GM18951 (cell line): Measurements from ENCODE around the gene BICRA.

Experiments used
- POLR2A ChIP-seq: IDR thresholded peaks from 4 replicates; pipeline ENCODE4 v1.6.1; 2011; ENCODE audit warnings: mild to moderate bottlenecking; ENCODE audit not compliant: insufficient read length, insufficient read depth; ENCODE audit errors: extremely low read depth
- in situ Hi-C: fragments of 300-500 bp; cut with MboI; formaldehyde crosslinking; loops from one replicate; pipeline ENCODE4 v1.12.0; 2022; ENCODE audit warnings: low sequenced_read_pairs, mixed read lengths, inconsistent platforms; ENCODE audit not compliant: unreplicated experiment

BICRA gene

GRCh38 chr19:47609906-47610894 lies 1.3 kb downstream of the BICRA start:
- in situ Hi-C loops = no loop called here
- TF ChIP-seq POLR2A = peak; percentile 24

- in situ Hi-C loops = no loop called here
- no peak for TF ChIP-seq POLR2A
Observed at GRCh38 chr19:47610902-47611301, 2.0 kb downstream of the BICRA start.

DNA sequence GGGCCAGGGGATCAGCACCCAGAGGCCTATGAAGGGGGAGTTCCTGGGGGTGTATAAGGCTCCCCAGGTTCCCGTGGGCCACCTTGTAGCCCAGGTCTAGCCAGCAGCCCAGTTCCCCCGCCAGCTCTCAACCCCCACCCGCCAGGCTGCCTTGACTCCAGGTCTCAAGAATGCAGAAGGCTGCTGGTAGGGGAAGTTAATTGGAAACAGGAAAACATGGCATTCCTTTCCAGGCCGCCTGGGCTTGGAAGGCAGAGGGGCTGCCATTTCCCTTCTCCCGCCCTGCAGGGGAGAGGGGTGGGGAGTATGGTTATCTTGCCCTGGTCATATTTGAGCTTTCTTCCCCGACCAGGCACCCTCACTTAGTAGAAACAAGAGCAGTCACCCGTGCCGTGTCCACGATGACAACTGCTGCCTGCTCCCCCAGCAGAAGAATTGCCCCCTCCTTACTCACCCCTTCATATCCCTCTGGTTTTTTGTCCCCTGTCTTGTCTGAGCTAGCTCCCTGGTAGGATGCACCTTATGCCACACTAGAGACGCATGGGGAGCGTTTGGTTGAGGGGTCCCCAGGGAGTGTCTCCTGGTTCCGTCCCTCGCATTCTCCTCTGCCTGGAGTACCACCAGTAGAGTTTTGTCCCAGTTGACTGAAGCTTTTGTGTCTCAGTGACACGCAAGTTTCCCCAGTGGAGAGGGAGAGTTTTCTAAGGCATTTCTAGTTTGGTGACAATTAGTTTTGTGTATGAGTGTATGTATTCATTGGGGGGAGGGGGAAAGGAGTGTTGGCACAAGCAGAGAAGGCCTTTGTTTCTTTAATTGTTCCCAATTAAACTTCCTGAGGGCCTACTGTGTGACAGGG lies 4.5 kb downstream of the BICRA start:
- no peak for TF ChIP-seq POLR2A
- in situ Hi-C loops = no loop called here

GRCh38 chr19:47614021-47614295 lies 5.0 kb downstream of the BICRA start:
- in situ Hi-C loops = no loop called here
- TF ChIP-seq POLR2A = no peak

GRCh38 chr19:47614559-47614958 lies 5.6 kb downstream of the BICRA start:
- in situ Hi-C loops = no loop called here
- TF ChIP-seq POLR2A = no peak

DNA sequence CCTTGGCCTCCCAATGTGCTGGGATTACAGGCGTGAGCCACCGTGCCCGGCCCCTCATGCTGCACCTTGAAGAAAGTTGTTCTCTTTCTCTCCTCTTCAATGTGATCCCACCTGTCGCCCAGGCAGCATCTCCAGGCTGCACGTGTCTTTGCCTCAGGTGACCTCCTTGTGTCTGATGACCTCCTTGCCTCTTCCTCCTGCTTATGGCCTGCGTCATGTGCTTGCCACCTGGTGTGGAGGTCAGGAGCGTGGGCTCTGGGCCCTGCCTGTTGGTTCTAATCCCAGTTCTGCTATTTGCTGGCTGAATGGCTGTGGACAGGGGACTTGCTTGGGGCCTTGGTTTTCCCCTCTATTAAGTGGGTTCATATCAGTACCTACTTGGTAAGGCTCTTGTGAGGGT lies 6.3 kb downstream of the BICRA start:
- no peak for TF ChIP-seq POLR2A
- in situ Hi-C loops = no loop called here

GRCh38 chr19:47615714-47616113 lies 6.8 kb downstream of the BICRA start:
- in situ Hi-C loops = no loop called here
- TF ChIP-seq POLR2A = no peak

DNA sequence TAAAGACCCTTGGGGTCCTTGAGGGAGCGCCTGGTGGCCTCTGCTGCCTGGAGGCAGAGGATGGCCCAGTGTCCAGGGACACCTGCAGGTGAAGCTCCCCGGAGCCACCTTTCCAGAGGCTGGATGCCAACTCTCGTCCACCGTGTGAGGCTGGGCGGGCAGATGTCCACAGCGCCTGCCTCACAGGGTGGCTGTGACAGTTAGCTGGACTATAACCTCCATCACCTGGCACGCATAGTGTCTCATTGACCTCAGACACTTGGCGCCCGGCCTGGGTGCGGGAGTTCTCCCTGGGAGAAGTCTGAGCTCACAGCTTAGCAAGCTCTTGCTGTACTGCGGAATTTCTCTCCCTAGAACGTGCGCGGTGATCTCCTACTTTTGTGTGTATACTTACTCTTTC lies 9.8 kb downstream of the BICRA start:
- no peak for TF ChIP-seq POLR2A
- in situ Hi-C loops = no loop called here

GRCh38 chr19:47619763-47620162 lies 10.8 kb downstream of the BICRA start:
- no peak for TF ChIP-seq POLR2A
- in situ Hi-C loops = no loop called here

- in situ Hi-C loops = no loop called here
- no peak for TF ChIP-seq POLR2A
Observed at GRCh38 chr19:47623151-47623920, 14.4 kb downstream of the BICRA start.

GRCh38 chr19:47623921-47624391 lies 15.0 kb downstream of the BICRA start:
- in situ Hi-C loops = no loop called here
- TF ChIP-seq POLR2A = no peak

DNA sequence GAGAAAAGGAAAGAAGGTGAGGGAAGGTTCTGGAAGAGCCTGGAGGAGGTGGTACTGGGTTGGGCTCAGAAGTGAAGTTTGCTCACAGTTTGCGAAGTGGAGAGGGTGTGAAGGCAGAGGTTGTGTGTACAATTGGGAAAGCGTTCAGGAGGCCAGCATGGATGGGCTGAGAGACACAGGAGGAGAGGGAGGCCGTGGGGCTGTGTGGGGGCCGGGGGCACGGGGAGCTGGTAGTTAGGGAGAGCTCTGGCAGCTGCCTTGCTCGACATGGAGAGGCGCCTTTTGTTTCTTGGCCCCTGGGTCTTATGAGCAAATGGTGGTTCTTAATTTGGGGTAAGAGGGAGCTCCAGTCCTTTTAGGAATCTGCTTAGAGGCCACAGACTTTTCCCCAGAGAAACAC lies 16.7 kb downstream of the BICRA start:
- in situ Hi-C loops = no loop called here
- TF ChIP-seq POLR2A = no peak

DNA sequence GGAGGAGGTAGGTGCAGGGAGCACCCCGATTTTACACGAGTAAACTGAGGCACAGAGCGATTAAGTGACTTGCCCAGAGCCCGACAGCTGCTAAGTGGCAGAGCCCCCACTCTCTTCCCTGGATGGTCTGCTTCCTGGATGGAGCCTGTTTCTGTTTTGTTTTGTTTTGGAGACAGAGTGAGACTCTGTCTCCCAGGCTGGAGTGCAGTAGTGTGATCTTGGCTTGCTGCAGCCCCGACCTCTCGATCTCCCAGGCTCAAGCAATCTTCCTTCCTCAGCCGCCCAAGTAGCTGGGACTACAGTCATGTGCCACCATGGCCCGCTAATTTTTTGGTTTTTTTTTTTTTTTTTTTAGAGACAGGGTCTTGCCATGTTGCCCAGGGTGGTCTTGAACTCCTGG lies 17.3 kb downstream of the BICRA start:
- in situ Hi-C loops = no loop called here
- TF ChIP-seq POLR2A = no peak
